OCI-LY7 (cell line): Measurements from ENCODE around the gene SLC9A3. TPM values are rescaled to one million over a fixed set of nuclear protein-coding genes. Genes with fewer than 3 reads are reported as not detected.

Experiments
- BruUV-seq: library from RNA; stranded (reverse); fragments of 400-500 nt; replicated peaks from 2 replicates; lab custom pipeline; 2021; lab: Mats Ljungman, UMichigan
- CTCF ChIA-PET: fragments of 300-600 bp; sonication (Branson Sonifier 250); formaldehyde crosslinking; loops from one replicate; lab custom pipeline; 2022; ENCODE audit warnings: antibody characterized with exemption; ENCODE audit not compliant: unreplicated experiment; lab: Charles Lee
- POLR2A ChIA-PET: fragments of 300-600 bp; sonication (Branson Sonifier 250); formaldehyde crosslinking; loops from one replicate; lab custom pipeline; 2022; ENCODE audit warnings: antibody characterized with exemption; lab: Charles Lee
- DNase-seq: peaks from one replicate; pipeline ENCODE4 v3.0.0-alpha.2; 2015; ENCODE audit warnings: low spot score
- H2AFZ ChIP-seq: fragments of 200-600 bp; sonication (generic), shearing (Covaris generic); 2 replicates; pipeline ENCODE4 v1.6.1; 2014; ENCODE audit warnings: mild to moderate bottlenecking, antibody characterized with exemption, low read length, moderate library complexity
- H3K27ac ChIP-seq: fragments of 200-600 bp; sonication (generic); 2 replicates; pipeline ENCODE4 v1.5.1; 2014; ENCODE audit warnings: mixed run types, low read depth, mild to moderate bottlenecking, moderate library complexity, low read length, inconsistent platforms; ENCODE audit not compliant: poor library complexity, severe bottlenecking
- H3K36me3 ChIP-seq: fragments of 200-600 bp; sonication (generic); 2 replicates; pipeline ENCODE4 v1.6.1; 2014; ENCODE audit warnings: mild to moderate bottlenecking, antibody characterized with exemption, low read length, moderate library complexity, mixed read lengths; ENCODE audit not compliant: insufficient read depth
- H3K4me1 ChIP-seq: fragments of 200-600 bp; sonication (generic); 2 replicates; pipeline ENCODE4 v1.5.1; 2014; ENCODE audit warnings: mild to moderate bottlenecking, low read length; ENCODE audit not compliant: insufficient read depth, poor library complexity, severe bottlenecking
- H3K4me2 ChIP-seq: fragments of 200-600 bp; sonication (generic); 2 replicates; pipeline ENCODE4 v1.6.1; 2014; ENCODE audit warnings: mild to moderate bottlenecking, low read length
- H3K4me3 ChIP-seq: fragments of 200-600 bp; sonication (generic); 2 replicates; pipeline ENCODE4 v1.5.1; 2014; ENCODE audit warnings: mild to moderate bottlenecking, low read depth, low read length; ENCODE audit not compliant: poor library complexity, severe bottlenecking
- H3K79me2 ChIP-seq: fragments of 200-600 bp; sonication (generic); 2 replicates; pipeline ENCODE4 v1.6.1; 2016; ENCODE audit warnings: low read depth, mild to moderate bottlenecking, low read length, moderate library complexity, mixed read lengths; ENCODE audit not compliant: insufficient read depth
- H3K9me2 ChIP-seq: fragments of 200-600 bp; sonication (generic); 2 replicates; pipeline ENCODE4 v1.6.1; 2016; ENCODE audit warnings: mild to moderate bottlenecking, low read length, mixed read lengths; ENCODE audit not compliant: insufficient read depth
- H3K9me3 ChIP-seq: fragments of 200-600 bp; sonication (generic); 2 replicates; pipeline ENCODE4 v1.6.1; 2014; ENCODE audit warnings: mild to moderate bottlenecking, mixed run types, low read length, mixed read lengths
- H4K20me1 ChIP-seq: fragments of 200-600 bp; sonication (generic); 2 replicates; pipeline ENCODE4 v1.6.1; 2014; ENCODE audit warnings: mild to moderate bottlenecking, antibody characterized with exemption, low read length, moderate library complexity, mixed read lengths; ENCODE audit not compliant: insufficient read depth
- CTCF ChIP-seq: fragments of 200-600 bp; sonication (generic); conservative IDR thresholded peaks from 2 replicates; pipeline ENCODE4 v1.5.1; 2014; ENCODE audit warnings: mild to moderate bottlenecking, antibody characterized with exemption, low read length, moderate library complexity, mixed read lengths
- EZH2phosphoT487 ChIP-seq: fragments of 200-600 bp; sonication (generic); IDR thresholded peaks from 2 replicates; pipeline ENCODE4 v1.6.1; 2018; ENCODE audit warnings: low read depth, borderline replicate concordance, mild to moderate bottlenecking, mixed run types, antibody characterized with exemption, low read length, moderate library complexity, mixed read lengths
- intact Hi-C: fragments of 100-400 bp; cut with micrococcal nuclease; formaldehyde crosslinking; loops from one replicate; pipeline ENCODE4 v1.10.0; 2022; ENCODE audit not compliant: unreplicated experiment
- total RNA-seq, 2 experiments: library from RNA; depleted of rRNA in 1 of 2; stranded (reverse); fragments of >200 nt in 1 of 2; shearing (Covaris generic) in 1 of 2; gene quantifications; 2 replicates each; pipeline ENCODE4 v1.2.3, GENCODE V29; 2014 to 2022

Gene SLC9A3
- total RNA-seq, 2 experiments from 2014 or later = 2.0 to 4.3 TPM

- Histone ChIP-seq H3K9me3 (no peaks in the 10 kb centered on the region), H4K20me1 (no peaks in the 10 kb centered on the region), H3K36me3 (no peaks in the 10 kb centered on the region), H3K4me1 (no peaks in the 10 kb centered on the region), H3K27ac (no peak overlapping the region), H2AFZ (no peak overlapping the region), H3K79me2 (no peaks in the 10 kb centered on the region), H3K9me2 (no peaks in the 10 kb centered on the region), H3K4me2 (no peak overlapping the region), H3K4me3 (no peak overlapping the region)
- no TSS peak for BruUV-seq
- intact Hi-C loops = no loop called here
- CTCF ChIA-PET = no interaction called here
- TF ChIP-seq EZH2phosphoT487 (no peak), CTCF (no peak)
- POLR2A ChIA-PET = no interaction called here
- no peak for DNase-seq
Measured at GRCh38 chr5:513216-514100, 10.8 kb downstream of the SLC9A3 start.

- H4K20me1 ChIP-seq = no peaks in the 10 kb centered on the region
- no peaks in the 10 kb centered on the region for H3K79me2 ChIP-seq
- no peaks in the 10 kb centered on the region for H3K36me3 ChIP-seq
- POLR2A ChIA-PET = no interaction called here
- no peaks in the 10 kb centered on the region for H3K9me2 ChIP-seq
- no peak for DNase-seq
- H2AFZ ChIP-seq = no peak overlapping the region
- H3K27ac ChIP-seq = no peak overlapping the region
- BruUV-seq = no TSS peak
- intact Hi-C loops = no loop called here
- no peak overlapping the region for H3K4me3 ChIP-seq
- H3K4me1 ChIP-seq = no peaks in the 10 kb centered on the region
- TF ChIP-seq CTCF = no peak
- TF ChIP-seq EZH2phosphoT487 = no peak
- CTCF ChIA-PET = no interaction called here
- H3K4me2 ChIP-seq = no peak overlapping the region
- no peaks in the 10 kb centered on the region for H3K9me3 ChIP-seq
Measured at GRCh38 chr5:511476-511875, 12.8 kb downstream of the SLC9A3 start.

GRCh38 chr5:510521-510920 lies 13.7 kb downstream of the SLC9A3 start:
- H3K27ac ChIP-seq = no peak overlapping the region
- no peaks in the 10 kb centered on the region for H3K79me2 ChIP-seq
- no peak overlapping the region for H3K4me2 ChIP-seq
- no peak for TF ChIP-seq CTCF
- TF ChIP-seq EZH2phosphoT487 = no peak
- H3K4me3 ChIP-seq = no peak overlapping the region
- intact Hi-C loops = no loop called here
- H3K4me1 ChIP-seq = no peaks in the 10 kb centered on the region
- no TSS peak for BruUV-seq
- CTCF ChIA-PET = no interaction called here
- no peak overlapping the region for H2AFZ ChIP-seq
- H3K36me3 ChIP-seq = no peaks in the 10 kb centered on the region
- POLR2A ChIA-PET = no interaction called here
- H4K20me1 ChIP-seq = no peaks in the 10 kb centered on the region
- H3K9me2 ChIP-seq = no peaks in the 10 kb centered on the region
- DNase-seq = no peak
- H3K9me3 ChIP-seq = no peaks in the 10 kb centered on the region
